ENCODE results near the gene ANKRD24. TPM values are rescaled to one million over a fixed set of nuclear protein-coding genes. Genes with fewer than 3 reads are reported as not detected.
A peak's percentile ranks its signal among the peaks of the same experiment; 100 is the strongest.

ANKRD24 gene
- total RNA-seq, 4 donors from 2014 or later, result 0.83 to 3.9 (median 1.6) TPM

DNA sequence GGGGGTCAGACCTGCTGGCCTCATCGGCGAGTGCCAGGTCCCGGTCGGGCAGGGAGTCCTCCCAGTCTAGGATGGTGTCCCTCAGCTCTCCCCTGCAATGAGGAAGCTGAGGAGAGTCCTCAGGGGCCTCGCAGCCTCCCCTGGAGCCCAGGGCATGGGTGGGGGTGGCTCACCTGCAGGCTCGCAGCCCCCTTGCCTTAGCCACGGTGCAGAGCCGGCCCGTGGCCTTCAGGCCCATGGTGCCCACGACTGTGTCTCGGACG is 6.9 kb upstream of the ANKRD24 start:
- H3K36me3 ChIP-seq, result peaks cover 0 to 52% (median 0%) of the 10 kb centered on the region in 3 donors

DNA sequence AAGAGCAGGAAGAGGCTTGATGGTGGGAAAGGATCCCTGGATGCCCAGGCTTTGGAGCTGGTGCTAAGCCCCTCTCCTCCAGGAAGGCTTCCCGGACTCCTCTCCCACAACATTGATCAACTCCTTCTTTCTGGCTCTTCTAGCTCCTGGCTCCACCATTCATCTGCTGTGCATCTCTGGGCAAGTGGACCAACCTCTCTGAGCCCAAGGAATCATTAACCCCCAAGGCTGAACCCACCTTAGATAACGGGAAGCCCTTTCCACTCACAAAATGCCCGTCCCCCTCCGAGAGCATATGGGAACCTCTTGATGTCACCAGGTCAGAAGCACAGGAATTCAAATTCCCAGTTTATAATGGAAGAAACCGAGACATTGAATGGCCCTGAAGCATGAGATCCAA is 5.3 kb upstream of the ANKRD24 start:
- TF ChIP-seq POLR2A (IDR thresholded peaks at IDR 0.05), result no peak
- TF ChIP-seq, protein P1, sequence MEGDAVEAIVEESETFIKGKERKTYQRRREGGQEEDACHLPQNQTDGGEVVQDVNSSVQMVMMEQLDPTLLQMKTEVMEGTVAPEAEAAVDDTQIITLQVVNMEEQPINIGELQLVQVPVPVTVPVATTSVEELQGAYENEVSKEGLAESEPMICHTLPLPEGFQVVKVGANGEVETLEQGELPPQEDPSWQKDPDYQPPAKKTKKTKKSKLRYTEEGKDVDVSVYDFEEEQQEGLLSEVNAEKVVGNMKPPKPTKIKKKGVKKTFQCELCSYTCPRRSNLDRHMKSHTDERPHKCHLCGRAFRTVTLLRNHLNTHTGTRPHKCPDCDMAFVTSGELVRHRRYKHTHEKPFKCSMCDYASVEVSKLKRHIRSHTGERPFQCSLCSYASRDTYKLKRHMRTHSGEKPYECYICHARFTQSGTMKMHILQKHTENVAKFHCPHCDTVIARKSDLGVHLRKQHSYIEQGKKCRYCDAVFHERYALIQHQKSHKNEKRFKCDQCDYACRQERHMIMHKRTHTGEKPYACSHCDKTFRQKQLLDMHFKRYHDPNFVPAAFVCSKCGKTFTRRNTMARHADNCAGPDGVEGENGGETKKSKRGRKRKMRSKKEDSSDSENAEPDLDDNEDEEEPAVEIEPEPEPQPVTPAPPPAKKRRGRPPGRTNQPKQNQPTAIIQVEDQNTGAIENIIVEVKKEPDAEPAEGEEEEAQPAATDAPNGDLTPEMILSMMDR (IDR thresholded peaks at IDR 0.05), result no peak
- Histone ChIP-seq H3K36me3 (peaks cover 0 to 48% (median 0%) of the 10 kb centered on the region in 3 donors), H3K9me3 (no peaks in the 10 kb centered on the region)

More for the DNA sequence above, 6.9 kb upstream of the ANKRD24 start:
- Histone ChIP-seq H3K9me3 (no peaks in the 10 kb centered on the region), H3K4me3 (no peak overlapping the region), H3K27ac (no peak overlapping the region), H3K27me3 (no peaks in the 10 kb centered on the region), H3K4me1 (peaks cover 3 to 20% (median 4%) of the 10 kb centered on the region in 4 donors)
- TF ChIP-seq, protein P1 (IDR thresholded peaks at IDR 0.05), result no peak
- DNase-seq, result no peak

DNA sequence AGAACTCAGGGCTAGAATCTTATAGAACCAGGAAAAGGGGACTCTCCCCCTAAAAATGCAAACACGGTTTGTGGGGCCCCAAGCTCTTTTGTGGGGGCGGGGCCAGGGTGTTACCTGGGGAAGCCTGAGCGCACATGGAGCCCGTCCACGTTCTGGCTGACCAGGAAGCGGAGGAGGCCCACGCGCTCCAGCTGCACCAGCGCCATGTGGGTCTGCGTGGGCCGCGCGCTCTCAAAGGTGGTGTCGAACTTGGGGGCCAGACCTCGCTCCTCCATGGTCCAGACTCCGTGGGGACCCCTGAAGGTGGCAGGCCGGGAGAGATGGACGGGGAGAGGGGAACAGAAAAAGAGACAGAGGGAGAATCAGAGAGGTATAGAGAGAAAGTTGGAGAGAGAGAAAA is 3.5 kb upstream of the ANKRD24 start:
- no peak for DNase-seq
- Histone ChIP-seq H3K9me3 (no peaks in the 10 kb centered on the region), H3K36me3 (peaks cover 0 to 48% (median 0%) of the 10 kb centered on the region in 3 donors), H3K27me3 (no peaks in the 10 kb centered on the region), H3K4me3 (no peak overlapping the region), H3K27ac (no peak overlapping the region), H3K4me1 (peaks cover 5 to 27% (median 10%) of the 10 kb centered on the region in 4 donors)
- TF ChIP-seq POLR2A (IDR thresholded peaks at IDR 0.05), result no peak
- TF ChIP-seq, protein P1 (IDR thresholded peaks at IDR 0.05), result no peak

More for the DNA sequence above, 5.3 kb upstream of the ANKRD24 start:
- no peak for DNase-seq
- Histone ChIP-seq H3K4me3 (no peak overlapping the region), H3K27ac (no peak overlapping the region), H3K27me3 (no peaks in the 10 kb centered on the region), H3K4me1 (peaks cover 5 to 33% (median 10%) of the 10 kb centered on the region in 4 donors)

DNA sequence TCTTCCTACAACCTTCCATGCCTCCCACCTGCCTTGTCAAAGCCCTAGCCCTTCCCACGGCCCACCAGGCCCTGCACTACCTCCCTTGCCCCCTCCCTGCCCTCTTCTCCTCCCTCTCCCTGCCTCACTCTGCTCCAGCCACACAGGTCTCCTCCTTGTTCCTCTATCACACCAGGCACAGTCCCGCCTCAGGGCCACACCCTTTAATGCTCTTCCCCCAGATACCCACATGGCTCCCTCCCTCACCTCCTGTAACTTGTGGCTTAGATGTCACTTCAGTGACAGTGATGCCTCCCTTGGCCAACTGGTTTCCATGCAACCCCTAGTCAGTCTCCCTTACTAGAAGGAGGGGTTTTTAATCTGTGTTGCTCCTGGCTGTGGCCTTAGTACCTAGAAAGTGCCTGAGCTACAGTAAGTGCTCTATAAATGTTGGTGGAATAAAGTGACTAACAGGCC is 1.4 kb upstream of the ANKRD24 start:
- Histone ChIP-seq H3K4me3 (peak overlapping the region in 3 of 4 donors; percentile 13 to 86 (median 83)), H3K9me3 (no peaks in the 10 kb centered on the region), H3K27me3 (no peaks in the 10 kb centered on the region), H3K27ac (peak overlapping the region in 3 of 4 donors; percentile 78 to 84 (median 83)), H3K36me3 (peaks cover 0 to 31% (median 0%) of the 10 kb centered on the region in 3 donors), H3K4me1 (peaks cover 5 to 24% (median 10%) of the 10 kb centered on the region in 4 donors)
- TF ChIP-seq, protein P1 (IDR thresholded peaks at IDR 0.05), result no peak
- no peak for TF ChIP-seq POLR2A (IDR thresholded peaks at IDR 0.05)
- DNase-seq, result peak in 1 of 3 donors; percentile 50

DNA sequence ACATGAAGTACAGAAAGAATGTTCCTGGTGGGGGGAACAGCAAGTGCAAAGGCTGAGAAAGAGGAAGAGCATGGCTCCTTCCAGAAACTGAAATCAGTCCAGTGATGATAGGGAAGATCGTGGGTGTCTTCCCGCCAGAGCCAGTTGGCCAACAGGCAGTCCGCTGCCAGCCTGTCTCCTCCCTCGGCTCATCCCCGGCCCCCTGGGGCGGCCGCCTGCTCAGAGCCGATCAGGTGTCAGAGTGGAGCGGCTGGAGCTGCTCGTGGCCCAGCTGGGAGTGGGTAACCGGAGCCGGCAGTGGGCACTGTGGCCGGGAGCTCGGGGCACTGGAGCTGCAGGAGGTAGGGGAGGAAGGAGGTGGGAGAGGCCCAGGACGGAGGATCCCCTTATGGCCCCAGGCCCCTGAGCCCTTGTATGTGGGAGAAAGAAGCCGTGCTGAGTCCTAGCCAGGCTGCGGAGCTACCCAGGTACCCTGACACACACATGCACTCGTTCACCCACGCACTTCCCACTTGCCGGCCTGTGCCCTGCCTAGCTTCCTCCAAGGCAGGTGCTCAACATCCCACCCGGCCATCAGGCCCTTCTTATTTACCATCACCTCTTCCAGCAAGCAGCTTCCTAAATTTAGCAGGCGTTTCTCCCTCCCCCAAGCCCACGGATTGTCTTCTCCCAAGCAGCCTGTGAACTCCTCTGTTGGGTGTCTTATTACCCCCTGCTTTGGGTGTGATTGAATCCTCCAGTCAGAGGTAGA is 1.7 kb downstream of the ANKRD24 start:
- no peak overlapping the region for H3K4me3 ChIP-seq
- no peaks in the 10 kb centered on the region for H3K27me3 ChIP-seq
- no peak overlapping the region for H3K27ac ChIP-seq
- peaks cover 0 to 6% (median 0%) of the 10 kb centered on the region in 3 donors for H3K36me3 ChIP-seq
- H3K4me1 ChIP-seq, result peaks cover 5 to 24% (median 10%) of the 10 kb centered on the region in 4 donors
- DNase-seq, result no peak
- H3K9me3 ChIP-seq, result no peaks in the 10 kb centered on the region
- TF ChIP-seq, protein P1 (IDR thresholded peaks at IDR 0.05), result no peak
- TF ChIP-seq POLR2A (IDR thresholded peaks at IDR 0.05), result no peak
